ENCODE results near the gene HSFX3.
"Not testable (repeated sequence)": the region's sequence is repeated elsewhere in the genome, so short reads cannot be mapped to it uniquely, and the experiment has no call there.

HSFX3 gene

GRCh38 chrX:149541521-149542047, 8.1 kb downstream of the HSFX3 start:
- no peak for DNase-seq

GRCh38 chrX:149540621-149541520, 8.9 kb downstream of the HSFX3 start, which contains the start of gene EOLA1:
Gene EOLA1 (plus strand): TSS chrX:149541012. CDS start chrX:149545631, 4,619 bp downstream.
- DNase-seq, result peak; percentile 89 to 90

GRCh38 chrX:149540131-149540620, 9.5 kb downstream of the HSFX3 start:
- DNase-seq, result peak; percentile 97 to 99

GRCh38 chrX:149539283-149540130, 10.2 kb downstream of the HSFX3 start:
- DNase-seq, result peak; percentile 93 to 95

GRCh38 chrX:149537474-149537873, 12.2 kb downstream of the HSFX3 start:
- DNase-seq, result not testable (repeated sequence)

GRCh38 chrX:149534926-149535602, 14.7 kb downstream of the HSFX3 start:
- not testable (repeated sequence) for DNase-seq

GRCh38 chrX:149533999-149534398, 15.7 kb downstream of the HSFX3 start:
- not testable (repeated sequence) for DNase-seq

GRCh38 chrX:149532868-149533267, 16.9 kb downstream of the HSFX3 start:
- DNase-seq, result not testable (repeated sequence)

GRCh38 chrX:149531599-149531998, 18.1 kb downstream of the HSFX3 start:
- no peak for DNase-seq

GRCh38 chrX:149528381-149528780, 21.3 kb downstream of the HSFX3 start:
- no peak for DNase-seq

- no peak for DNase-seq
Measured at GRCh38 chrX:149527705-149528104, 22.0 kb downstream of the HSFX3 start.

- DNase-seq, result not testable (repeated sequence)
Measured at GRCh38 chrX:149526318-149527033, 23.2 kb downstream of the HSFX3 start.

- DNase-seq, result not testable (repeated sequence)
Measured at GRCh38 chrX:149525903-149526302, 23.8 kb downstream of the HSFX3 start.

GRCh38 chrX:149525389-149525788, 24.3 kb downstream of the HSFX3 start:
- DNase-seq, result not testable (repeated sequence)

- no peak for DNase-seq
Measured at GRCh38 chrX:149522916-149523315, 26.8 kb downstream of the HSFX3 start.

GRCh38 chrX:149521438-149521837, 28.3 kb downstream of the HSFX3 start:
- no peak for DNase-seq

GRCh38 chrX:149520636-149521277, 29.0 kb downstream of the HSFX3 start:
- DNase-seq, result not testable (repeated sequence)

- DNase-seq, result no peak
Measured at GRCh38 chrX:149518236-149518635, 31.5 kb downstream of the HSFX3 start.

- DNase-seq, result no peak
Measured at GRCh38 chrX:149517308-149517707, 32.4 kb downstream of the HSFX3 start.

- no peak for DNase-seq
Measured at GRCh38 chrX:149516604-149517003, 33.1 kb downstream of the HSFX3 start.

GRCh38 chrX:149515954-149516602, 33.6 kb downstream of the HSFX3 start:
- no peak for DNase-seq

Data from NCI-H187 (cell line).